IMR-90 (cell line): ENCODE results near the gene SPNS2. TPM values are rescaled to one million over a fixed set of nuclear protein-coding genes. Genes with fewer than 3 reads are reported as not detected.

Experiments used
- ATAC-seq: fragments of 200-7000 bp; cut with Tn5 transposase; 2 replicates; pipeline ENCODE4 v1.9.1; 2020; ENCODE audit warnings: low read depth, mild to moderate bottlenecking, moderate library complexity
- BruUV-seq: library from RNA; stranded (reverse); fragments of 400-500 nt; replicated peaks from 2 replicates; lab custom pipeline; 2021; lab: Mats Ljungman, UMichigan
- CTCF ChIA-PET: fragments of 300-600 bp; formaldehyde crosslinking; extraction: SDS; loops from one replicate; lab custom pipeline; 2021; ENCODE audit warnings: antibody characterized with exemption; lab: Yijun Ruan, JAX
- POLR2A ChIA-PET: fragments of 300-600 bp; sonication (Branson Sonifier 250); formaldehyde crosslinking; loops from one replicate; lab custom pipeline; 2022; ENCODE audit warnings: antibody characterized with exemption; ENCODE audit not compliant: unreplicated experiment; lab: Charles Lee
- DNase-seq: peaks from one replicate; pipeline ENCODE4 v3.0.0; 2013
- H2AFZ ChIP-seq: replicated peaks from 2 replicates; pipeline ENCODE3; 2013; ENCODE audit warnings: low read length, mild to moderate bottlenecking; ENCODE audit not compliant: poor library complexity
- H2AK5ac ChIP-seq: 2 replicates; pipeline ENCODE4 v1.6.1; 2013; ENCODE audit warnings: low read depth, low read length, inconsistent platforms
- H2AK9ac ChIP-seq: replicated peaks from 2 replicates; pipeline ENCODE3; 2013; ENCODE audit warnings: mild to moderate bottlenecking, low read depth, low read length, moderate library complexity; ENCODE audit not compliant: poor library complexity
- H2BK120ac ChIP-seq: 2 replicates; pipeline ENCODE4 v1.6.1; 2013; ENCODE audit warnings: low read depth, low read length, inconsistent platforms
- H2BK15ac ChIP-seq: 3 replicates; pipeline ENCODE4 v1.6.1; 2013; ENCODE audit warnings: low read depth, low read length, inconsistent platforms
- H2BK20ac ChIP-seq: 2 replicates; pipeline ENCODE4 v1.6.1; 2013; ENCODE audit warnings: low read depth, mild to moderate bottlenecking, inconsistent platforms, low read length, moderate library complexity
- H2BK5ac ChIP-seq: 2 replicates; pipeline ENCODE4 v1.6.1; 2013; ENCODE audit warnings: mild to moderate bottlenecking, low read depth, low read length, inconsistent platforms; ENCODE audit not compliant: poor library complexity, severe bottlenecking
- H3K14ac ChIP-seq: replicated peaks from 2 replicates; pipeline ENCODE4 v1.6.1; 2013; ENCODE audit warnings: low read depth, low read length, inconsistent platforms
- H3K18ac ChIP-seq: 2 replicates; pipeline ENCODE4 v1.6.1; 2013; ENCODE audit warnings: low read depth, low read length, control low read depth
- H3K23ac ChIP-seq: 2 replicates; pipeline ENCODE4 v1.6.1; 2013; ENCODE audit warnings: low read depth, low read length, inconsistent platforms
- H3K27ac ChIP-seq: 2 replicates; pipeline ENCODE4 v1.5.1; 2013; ENCODE audit warnings: mild to moderate bottlenecking, control low read depth, low read length; ENCODE audit not compliant: insufficient read depth
- H3K27me3 ChIP-seq: 2 replicates; pipeline ENCODE4 v1.6.1; 2013; ENCODE audit warnings: low read length; ENCODE audit not compliant: control insufficient read depth, insufficient read depth
- H3K36me3 ChIP-seq: 2 replicates; pipeline ENCODE4 v1.6.1; 2013; ENCODE audit warnings: low read length, mixed read lengths; ENCODE audit not compliant: control insufficient read depth, insufficient read depth
- H3K4ac ChIP-seq: 2 replicates; pipeline ENCODE4 v1.6.1; 2013; ENCODE audit warnings: low read depth, low read length, inconsistent platforms
- H3K4me1 ChIP-seq: 2 replicates; pipeline ENCODE4 v1.6.1; 2013; ENCODE audit warnings: low read length, mixed read lengths; ENCODE audit not compliant: control insufficient read depth, insufficient read depth
- H3K4me2 ChIP-seq: 2 replicates; pipeline ENCODE4 v1.6.1; 2013; ENCODE audit warnings: low read depth, mild to moderate bottlenecking, control low read depth, low read length, moderate library complexity
- H3K4me3 ChIP-seq: 2 replicates; pipeline ENCODE4 v1.5.1; 2013; ENCODE audit warnings: low read depth, mild to moderate bottlenecking, control low read depth, low read length, moderate library complexity; ENCODE audit not compliant: insufficient read depth
- H3K56ac ChIP-seq: 2 replicates; pipeline ENCODE4 v1.6.1; 2013; ENCODE audit warnings: low read length, inconsistent platforms; ENCODE audit not compliant: insufficient read depth; ENCODE audit errors: extremely low read depth
- H3K79me1 ChIP-seq, 2 experiments: 2 replicates each; pipeline ENCODE4 v1.6.1; 2013; ENCODE audit warnings: low read length in 2 of 2, inconsistent platforms in 1 of 2, low read depth in 1 of 2
- H3K9ac ChIP-seq: 2 replicates; pipeline ENCODE4 v1.6.1; 2013; ENCODE audit warnings: low read depth, low read length, control low read depth
- H3K9me1 ChIP-seq: 2 replicates; pipeline ENCODE4 v1.6.1; 2013; ENCODE audit warnings: low read length, inconsistent platforms; ENCODE audit not compliant: insufficient read depth
- H3K9me3 ChIP-seq: 2 replicates; pipeline ENCODE4 v1.6.1; 2013; ENCODE audit warnings: low read length; ENCODE audit not compliant: control insufficient read depth, insufficient read depth
- H4K20me1 ChIP-seq: 2 replicates; pipeline ENCODE4 v1.6.1; 2013; ENCODE audit warnings: low read length, inconsistent platforms; ENCODE audit not compliant: insufficient read depth
- H4K5ac ChIP-seq: 2 replicates; pipeline ENCODE4 v1.6.1; 2013; ENCODE audit warnings: mild to moderate bottlenecking, low read depth, low read length, control low read depth
- H4K8ac ChIP-seq, 2 experiments: 2 replicates each; pipeline ENCODE4 v1.6.1; 2013; ENCODE audit warnings: low read depth in 2 of 2, low read length in 2 of 2, control low read depth in 1 of 2, inconsistent platforms in 1 of 2
- H4K91ac ChIP-seq: 2 replicates; pipeline ENCODE4 v1.6.1; 2013; ENCODE audit warnings: low read depth, low read length, inconsistent platforms; ENCODE audit not compliant: insufficient read depth
- CEBPB ChIP-seq: IDR thresholded peaks from 2 replicates; pipeline ENCODE4 v1.6.1; 2012; ENCODE audit warnings: low read depth, low read length, improper control_type of control experiment
- MAFK ChIP-seq: IDR thresholded peaks from 2 replicates; pipeline ENCODE4 v1.6.1; 2012; ENCODE audit warnings: low read depth, low read length, improper control_type of control experiment
- RFX5 ChIP-seq: IDR thresholded peaks from 2 replicates; pipeline ENCODE4 v1.8.0; 2012; ENCODE audit warnings: low read depth, mild to moderate bottlenecking, low read length, moderate library complexity
- WGBS, 2 experiments: methylation state at CpG; one replicate each; pipeline versions ENCODE4 v1.1.5 to v1.1.7; 2013; ENCODE audit warnings: missing lambda C conversion rate in 2 of 2; ENCODE audit not compliant: insufficient read length in 1 of 2; ENCODE audit errors: extremely low coverage in 2 of 2; 5-methylcytosine and 5-hydroxymethylcytosine counted together
- dilution Hi-C: fragments of 300-500 bp; cut with HindIII; formaldehyde crosslinking; loops from one replicate; pipeline ENCODE4 v1.14.3; 2018; ENCODE audit warnings: low sequenced_read_pairs; ENCODE audit not compliant: unreplicated experiment
- in situ Hi-C: fragments of 300-500 bp; cut with MboI; formaldehyde crosslinking; loops from 3 replicates; pipeline ENCODE4 v1.14.3; 2019; ENCODE audit warnings: low sequenced_read_pairs, inconsistent platforms, mixed read lengths
- intact Hi-C: fragments of 100-400 bp; cut with micrococcal nuclease; formaldehyde crosslinking; loops from 2 replicates; pipeline ENCODE4 v1.10.0; 2022
- polyA plus RNA-seq, 3 experiments: library from polyadenylated mRNA; depleted of rRNA; stranded (reverse); fragments of >200 nt; gene quantifications; 2 replicates each; pipeline ENCODE4 v1.2.3, GENCODE V29; 2012; ENCODE audit warnings: low replicate concordance in 1 of 3
- total RNA-seq: library from RNA; depleted of rRNA; stranded (reverse); fragments of >200 nt; gene quantifications from 2 replicates; pipeline ENCODE4 v1.2.3, GENCODE V29; 2012
- TF ChIP-seq, protein P1 (sequence below): fragments of 150-350 bp; IDR thresholded peaks from 2 replicates; pipeline ENCODE4 v1.6.1; 2016; ENCODE audit warnings: low read depth, mild to moderate bottlenecking, low read length, moderate library complexity, borderline replicate concordance

SPNS2 gene
- total and polyA plus RNA-seq, 2 of the 4 experiments (the other 2 are of a cell fraction) = under 0.01 TPM; not detected in 1

DNA sequence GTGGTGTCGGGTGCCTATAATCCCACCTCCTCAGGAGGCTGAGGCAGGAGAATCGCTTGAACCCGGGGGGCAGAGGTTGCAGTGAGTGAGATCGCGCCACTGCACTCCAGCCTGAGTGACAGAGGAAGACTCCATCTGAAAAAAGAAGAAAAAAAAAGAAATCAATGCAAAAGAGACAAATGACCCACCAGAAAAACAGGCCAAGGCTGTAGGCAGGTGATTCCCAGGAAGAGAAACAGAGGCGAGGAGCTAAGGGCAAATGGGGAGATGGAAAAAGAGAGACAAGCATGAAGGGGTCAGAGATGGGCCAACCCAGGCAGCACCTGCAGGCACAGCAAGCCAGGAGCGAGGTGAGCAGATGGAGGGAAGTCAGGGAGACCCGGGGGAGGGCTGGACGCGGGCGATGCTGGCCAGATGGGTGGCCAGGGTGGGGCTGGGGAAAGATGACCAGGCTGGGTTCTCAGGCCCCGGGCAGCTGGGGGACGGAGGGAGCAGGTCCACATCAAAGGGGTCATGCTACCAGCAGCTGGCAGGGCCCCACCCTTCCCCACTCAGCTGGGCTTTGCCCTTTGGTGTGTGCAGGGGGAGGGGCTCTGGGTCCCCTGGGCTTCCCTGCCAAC lies 31.0 kb downstream of the SPNS2 start:
- H2BK20ac ChIP-seq = no peak overlapping the region
- no peak overlapping the region for H3K4me2 ChIP-seq
- BruUV-seq = no TSS peak
- POLR2A ChIA-PET = no interaction called here
- H3K14ac ChIP-seq = no peak overlapping the region
- dilution Hi-C loops (no loop called here), intact Hi-C loops (no loop called here), in situ Hi-C loops (no loop called here)
- no peak overlapping the region for H2AK5ac ChIP-seq
- H3K9ac ChIP-seq = no peak overlapping the region
- H4K91ac ChIP-seq = no peak overlapping the region
- no peak for DNase-seq
- no peak overlapping the region for H4K5ac ChIP-seq
- H3K56ac ChIP-seq = no peak overlapping the region
- TF ChIP-seq, protein P1, sequence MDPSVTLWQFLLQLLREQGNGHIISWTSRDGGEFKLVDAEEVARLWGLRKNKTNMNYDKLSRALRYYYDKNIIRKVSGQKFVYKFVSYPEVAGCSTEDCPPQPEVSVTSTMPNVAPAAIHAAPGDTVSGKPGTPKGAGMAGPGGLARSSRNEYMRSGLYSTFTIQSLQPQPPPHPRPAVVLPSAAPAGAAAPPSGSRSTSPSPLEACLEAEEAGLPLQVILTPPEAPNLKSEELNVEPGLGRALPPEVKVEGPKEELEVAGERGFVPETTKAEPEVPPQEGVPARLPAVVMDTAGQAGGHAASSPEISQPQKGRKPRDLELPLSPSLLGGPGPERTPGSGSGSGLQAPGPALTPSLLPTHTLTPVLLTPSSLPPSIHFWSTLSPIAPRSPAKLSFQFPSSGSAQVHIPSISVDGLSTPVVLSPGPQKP = no peak
- TF ChIP-seq MAFK = no peak
- no peak for TF ChIP-seq CEBPB
- TF ChIP-seq RFX5 = no peak
- no peak overlapping the region for H4K8ac ChIP-seq
- H4K20me1 ChIP-seq = no peaks in the 10 kb centered on the region
- H2AK9ac ChIP-seq = no peak overlapping the region
- no peak overlapping the region for H3K4ac ChIP-seq
- H2AFZ ChIP-seq = no peak overlapping the region
- CTCF ChIA-PET = interaction anchor here (0.7 kb wide), 1 partner anchor 96 kb away, joined by 4 read pairs; no protein-coding TSS in a partner anchor
- no peak for ATAC-seq
- no peak overlapping the region for H2BK120ac ChIP-seq
- H3K4me1 ChIP-seq = no peaks in the 10 kb centered on the region
- no peak overlapping the region for H2BK15ac ChIP-seq
- H3K4me3 ChIP-seq = no peak overlapping the region
- no peaks in the 10 kb centered on the region for H3K36me3 ChIP-seq
- H3K9me1 ChIP-seq = no peaks in the 10 kb centered on the region
- H2BK5ac ChIP-seq = no peak overlapping the region
- H3K27me3 ChIP-seq = peaks cover 29% of the 10 kb centered on the region
- no peaks in the 10 kb centered on the region for H3K9me3 ChIP-seq
- H3K18ac ChIP-seq = no peak overlapping the region
- H3K27ac ChIP-seq = no peak overlapping the region
- 100% methylated on average over 1 of the region's 13 CpGs; no CpG with 5 or more reads in 1 of the 2 experiments for WGBS, 2 experiments
- H3K79me1 ChIP-seq = no peaks in the 10 kb centered on the region
- H3K23ac ChIP-seq = no peak overlapping the region
